A549 (cell line): ENCODE measurements around the gene ZP1.

Experiments
- CHD4 ChIP-seq: fragments of 200-600 bp; sonication (generic); IDR thresholded peaks from 2 replicates; pipeline ENCODE4 v1.6.1; 2016; ENCODE audit warnings: antibody characterized with exemption, mild to moderate bottlenecking, borderline replicate concordance
- CTCF ChIP-seq: fragments of >200 bp; sonication (Bioruptor Twin); formaldehyde crosslinking; IDR thresholded peaks from 3 replicates; pipeline ENCODE4 v1.5.1; 2016
- EP300 ChIP-seq, 2 experiments: fragments of >200 bp; sonication (Bioruptor Twin); formaldehyde crosslinking; IDR thresholded peaks; 2 replicates in 1 of 2; 3 replicates in 1 of 2; pipeline ENCODE4 v1.6.1; 2016 to 2017
- NPAS2 ChIP-seq: fragments of 250-450 bp; sonication (Bioruptor Pico); IDR thresholded peaks from 2 replicates; pipeline ENCODE4 v1.8.0; 2022; ENCODE audit warnings: mild to moderate bottlenecking, moderate library complexity, borderline replicate concordance
- POLR2A ChIP-seq: IDR thresholded peaks from 2 replicates; pipeline ENCODE4 v1.6.1; 2012; ENCODE audit warnings: mild to moderate bottlenecking, low read length
- RCOR1 ChIP-seq: fragments of 150-350 bp; IDR thresholded peaks from 2 replicates; pipeline ENCODE4 v1.6.1; 2014; ENCODE audit warnings: antibody characterized with exemption, low read length, low read depth
- REST ChIP-seq: fragments of 200-600 bp; sonication (generic); IDR thresholded peaks from 2 replicates; pipeline ENCODE4 v1.6.1; 2016; ENCODE audit warnings: antibody characterized with exemption, mild to moderate bottlenecking, moderate library complexity
- SREBF2 ChIP-seq: fragments of 450-650 bp; IDR thresholded peaks from 2 replicates; pipeline ENCODE4 v1.6.1; 2014; ENCODE audit warnings: mild to moderate bottlenecking, moderate library complexity
- USF2 ChIP-seq: fragments of 450-650 bp; IDR thresholded peaks from 2 replicates; pipeline ENCODE4 v1.6.1; 2014; ENCODE audit warnings: antibody characterized with exemption

- TF ChIP-seq CTCF (no peak), NPAS2 (CRISPR knock-in tag) (no peak), EP300 (IDR thresholded peaks at IDR 0.05) (no peak), USF2 (no peak), REST (no peak), POLR2A (no peak), SREBF2 (no peak), RCOR1 (no peak), CHD4 (no peak)
Measured at GRCh38 chr11:60862171-60862570, 5.2 kb upstream of the ZP1 start.
